ENCODE data around the gene PACS1. TPM values are rescaled to one million over a fixed set of nuclear protein-coding genes. Genes with fewer than 3 reads are reported as not detected.

Gene PACS1
- total RNA-seq, 1 experiment from 2014 or later, result 47.9 TPM

- CTCF ChIA-PET, result interaction anchor here (0.7 kb wide), 1 partner anchor 43 kb away, joined by 3 read pairs; no protein-coding TSS in a partner anchor
- H3K27me3 Mint-ChIP-seq (ENCODE audit: unreplicated experiment), result no peaks in the 10 kb centered on the region
- no peak overlapping the region for H3K27ac Mint-ChIP-seq (ENCODE audit: unreplicated experiment)
- H3K36me3 Mint-ChIP-seq (ENCODE audit: insufficient read depth, unreplicated experiment), result peaks cover 78% of the 10 kb centered on the region
- DNase-seq, result no peak
- intact Hi-C loops (cut with micrococcal nuclease; ENCODE audit: unreplicated experiment), result no loop called here
- TF ChIP-seq, protein P1, sequence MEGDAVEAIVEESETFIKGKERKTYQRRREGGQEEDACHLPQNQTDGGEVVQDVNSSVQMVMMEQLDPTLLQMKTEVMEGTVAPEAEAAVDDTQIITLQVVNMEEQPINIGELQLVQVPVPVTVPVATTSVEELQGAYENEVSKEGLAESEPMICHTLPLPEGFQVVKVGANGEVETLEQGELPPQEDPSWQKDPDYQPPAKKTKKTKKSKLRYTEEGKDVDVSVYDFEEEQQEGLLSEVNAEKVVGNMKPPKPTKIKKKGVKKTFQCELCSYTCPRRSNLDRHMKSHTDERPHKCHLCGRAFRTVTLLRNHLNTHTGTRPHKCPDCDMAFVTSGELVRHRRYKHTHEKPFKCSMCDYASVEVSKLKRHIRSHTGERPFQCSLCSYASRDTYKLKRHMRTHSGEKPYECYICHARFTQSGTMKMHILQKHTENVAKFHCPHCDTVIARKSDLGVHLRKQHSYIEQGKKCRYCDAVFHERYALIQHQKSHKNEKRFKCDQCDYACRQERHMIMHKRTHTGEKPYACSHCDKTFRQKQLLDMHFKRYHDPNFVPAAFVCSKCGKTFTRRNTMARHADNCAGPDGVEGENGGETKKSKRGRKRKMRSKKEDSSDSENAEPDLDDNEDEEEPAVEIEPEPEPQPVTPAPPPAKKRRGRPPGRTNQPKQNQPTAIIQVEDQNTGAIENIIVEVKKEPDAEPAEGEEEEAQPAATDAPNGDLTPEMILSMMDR (IDR thresholded peaks at IDR 0.05; ENCODE audit: unreplicated experiment), result no peak
- no peak overlapping the region for H3K4me3 Mint-ChIP-seq (ENCODE audit: low read depth, unreplicated experiment)
- H3K9me3 Mint-ChIP-seq (ENCODE audit: low read depth, unreplicated experiment), result no peaks in the 10 kb centered on the region
- peaks cover 16% of the 10 kb centered on the region for H3K4me1 Mint-ChIP-seq (ENCODE audit: low read depth, unreplicated experiment)
- BruUV-seq (replicated peaks), result no TSS peak
Observed at GRCh38 chr11:66265531-66266377, 195.7 kb downstream of the PACS1 start.

DNA sequence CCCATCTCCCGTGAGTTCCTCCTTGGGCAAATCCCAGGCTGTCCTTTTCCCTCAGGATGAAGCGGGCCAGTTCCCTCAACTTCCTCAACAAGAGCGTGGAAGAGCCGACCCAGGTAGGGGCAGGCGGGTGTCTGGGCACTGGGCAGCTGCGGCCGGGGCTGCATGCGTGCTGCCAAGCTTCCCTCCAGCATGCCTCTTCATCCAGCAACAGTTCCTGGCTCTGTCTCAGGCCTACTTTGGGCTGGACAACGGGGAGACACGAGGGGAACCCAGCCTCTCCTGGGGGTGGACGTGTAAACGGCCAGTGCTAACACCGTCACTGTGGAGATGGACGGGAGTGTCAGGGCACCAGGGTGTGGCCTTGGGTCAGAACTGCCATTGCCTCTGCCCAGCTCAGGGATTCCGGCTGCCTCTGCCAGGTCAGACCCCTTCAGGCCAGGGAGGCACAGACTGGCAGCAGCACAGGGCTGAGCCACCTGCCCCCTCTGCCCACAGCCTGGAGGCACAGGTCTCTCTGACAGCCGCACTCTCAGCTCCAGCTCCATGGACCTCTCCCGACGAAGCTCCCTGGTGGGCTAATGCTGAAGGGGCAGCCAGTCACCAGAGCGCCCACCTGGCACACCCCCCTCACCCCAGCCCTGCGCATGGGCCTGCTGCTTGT is 196.4 kb downstream of the PACS1 start:
- BruUV-seq (replicated peaks), result no TSS peak
- DNase-seq, result no peak
- H3K36me3 Mint-ChIP-seq (ENCODE audit: insufficient read depth, unreplicated experiment), result peaks cover 77% of the 10 kb centered on the region
- no peaks in the 10 kb centered on the region for H3K27me3 Mint-ChIP-seq (ENCODE audit: unreplicated experiment)
- H3K4me1 Mint-ChIP-seq (ENCODE audit: low read depth, unreplicated experiment), result peaks cover 16% of the 10 kb centered on the region
- intact Hi-C loops (cut with micrococcal nuclease; ENCODE audit: unreplicated experiment), result no loop called here
- TF ChIP-seq, protein P1 (IDR thresholded peaks at IDR 0.05; ENCODE audit: unreplicated experiment), result no peak
- H3K27ac Mint-ChIP-seq (ENCODE audit: unreplicated experiment), result no peak overlapping the region
- no peak overlapping the region for H3K4me3 Mint-ChIP-seq (ENCODE audit: low read depth, unreplicated experiment)
- CTCF ChIA-PET, result no interaction called here
- H3K9me3 Mint-ChIP-seq (ENCODE audit: low read depth, unreplicated experiment), result no peaks in the 10 kb centered on the region

- CTCF ChIA-PET, result no interaction called here
- Mint-ChIP-seq H3K9me3 (ENCODE audit: low read depth, unreplicated experiment) (no peaks in the 10 kb centered on the region), H3K36me3 (ENCODE audit: insufficient read depth, unreplicated experiment) (peaks cover 76% of the 10 kb centered on the region), H3K27me3 (ENCODE audit: unreplicated experiment) (no peaks in the 10 kb centered on the region), H3K27ac (ENCODE audit: unreplicated experiment) (no peak overlapping the region), H3K4me3 (ENCODE audit: low read depth, unreplicated experiment) (no peak overlapping the region), H3K4me1 (ENCODE audit: low read depth, unreplicated experiment) (peaks cover 16% of the 10 kb centered on the region)
- intact Hi-C loops (cut with micrococcal nuclease; ENCODE audit: unreplicated experiment), result no loop called here
- TF ChIP-seq, protein P1 (IDR thresholded peaks at IDR 0.05; ENCODE audit: unreplicated experiment), result no peak
- DNase-seq, result no peak
- no TSS peak for BruUV-seq (replicated peaks)
Observed at GRCh38 chr11:66267039-66267378, 196.9 kb downstream of the PACS1 start.

DNA sequence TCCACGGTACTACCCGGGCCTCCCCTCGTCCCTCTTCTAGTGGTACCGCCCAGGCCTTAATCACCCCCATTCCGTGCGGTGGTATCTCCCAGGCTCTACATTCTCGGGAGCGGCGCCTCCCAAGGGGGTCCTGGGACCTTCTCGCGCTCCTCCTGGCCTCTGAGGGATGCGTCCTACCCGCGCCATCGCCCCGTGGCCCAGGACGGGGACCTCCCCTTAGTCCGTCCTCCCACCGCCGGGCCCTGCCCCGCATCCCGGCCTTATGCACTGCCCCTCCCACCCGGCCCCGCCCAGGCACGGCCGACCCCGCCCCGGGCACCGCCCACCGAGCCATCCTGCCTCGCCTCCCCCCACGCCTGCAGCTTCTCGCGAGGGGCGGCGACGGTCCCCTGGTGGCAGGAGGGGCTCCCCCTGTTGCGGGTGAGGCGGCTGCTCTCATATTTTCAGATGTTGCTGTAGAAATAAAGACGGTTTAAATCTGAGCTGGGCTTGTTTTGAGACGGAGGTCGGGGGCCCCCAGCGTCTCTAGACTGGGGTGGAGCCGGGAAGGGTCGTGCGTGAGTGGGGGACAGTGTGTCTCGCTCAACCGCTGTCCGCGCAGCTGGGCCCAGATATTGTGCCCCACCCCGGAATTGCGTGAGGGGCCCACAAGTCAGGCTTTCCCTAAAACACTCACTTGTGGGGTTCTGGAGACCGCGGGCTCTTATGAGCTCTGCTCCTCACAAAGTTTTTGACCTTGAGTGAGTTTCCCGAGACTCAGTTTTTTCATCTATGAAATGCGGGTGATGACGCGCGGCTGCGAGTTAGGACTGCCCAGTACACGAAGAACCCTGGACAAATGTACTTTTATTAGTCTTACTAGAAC is 197.5 kb downstream of the PACS1 start:
- DNase-seq, result peak; percentile 63
- H3K4me1 Mint-ChIP-seq (ENCODE audit: low read depth, unreplicated experiment), result peaks cover 16% of the 10 kb centered on the region
- TF ChIP-seq, protein P1 (IDR thresholded peaks at IDR 0.05; ENCODE audit: unreplicated experiment), result no peak
- H3K27me3 Mint-ChIP-seq (ENCODE audit: unreplicated experiment), result no peaks in the 10 kb centered on the region
- CTCF ChIA-PET, result interaction anchor here (0.6 to 1.0 kb wide), 7 partner anchors 9 to 436 kb away, joined by 3 to 9 read pairs (median 4); no protein-coding TSS in a partner anchor
- H3K4me3 Mint-ChIP-seq (ENCODE audit: low read depth, unreplicated experiment), result peak overlapping the region; percentile 95
- peaks cover 70% of the 10 kb centered on the region for H3K36me3 Mint-ChIP-seq (ENCODE audit: insufficient read depth, unreplicated experiment)
- BruUV-seq (replicated peaks), result no TSS peak
- H3K9me3 Mint-ChIP-seq (ENCODE audit: low read depth, unreplicated experiment), result no peaks in the 10 kb centered on the region
- H3K27ac Mint-ChIP-seq (ENCODE audit: unreplicated experiment), result peak overlapping the region; percentile 85
- intact Hi-C loops (cut with micrococcal nuclease; ENCODE audit: unreplicated experiment), result no loop called here
